IMR-90 (cell line): ENCODE results near the gene NXPH1. TPM values are rescaled to one million over a fixed set of nuclear protein-coding genes. Genes with fewer than 3 reads are reported as not detected.

Source experiments
- ATAC-seq: fragments of 200-7000 bp; cut with Tn5 transposase; 2 replicates; pipeline ENCODE4 v1.9.1; 2020; ENCODE audit warnings: low read depth, mild to moderate bottlenecking, moderate library complexity
- BruUV-seq: library from RNA; stranded (reverse); fragments of 400-500 nt; replicated peaks from 2 replicates; lab custom pipeline; 2021; lab: Mats Ljungman, UMichigan
- CTCF ChIA-PET: fragments of 300-600 bp; formaldehyde crosslinking; extraction: SDS; loops from one replicate; lab custom pipeline; 2021; ENCODE audit warnings: antibody characterized with exemption; lab: Yijun Ruan, JAX
- POLR2A ChIA-PET: fragments of 300-600 bp; sonication (Branson Sonifier 250); formaldehyde crosslinking; loops from one replicate; lab custom pipeline; 2022; ENCODE audit warnings: antibody characterized with exemption; ENCODE audit not compliant: unreplicated experiment; lab: Charles Lee
- DNase-seq: peaks from one replicate; pipeline ENCODE4 v3.0.0; 2013
- H2AFZ ChIP-seq: replicated peaks from 2 replicates; pipeline ENCODE3; 2013; ENCODE audit warnings: low read length, mild to moderate bottlenecking; ENCODE audit not compliant: poor library complexity
- H2AK5ac ChIP-seq: 2 replicates; pipeline ENCODE4 v1.6.1; 2013; ENCODE audit warnings: low read depth, low read length, inconsistent platforms
- H2AK9ac ChIP-seq: replicated peaks from 2 replicates; pipeline ENCODE3; 2013; ENCODE audit warnings: mild to moderate bottlenecking, low read depth, low read length, moderate library complexity; ENCODE audit not compliant: poor library complexity
- H2BK120ac ChIP-seq: 2 replicates; pipeline ENCODE4 v1.6.1; 2013; ENCODE audit warnings: low read depth, low read length, inconsistent platforms
- H2BK15ac ChIP-seq: 3 replicates; pipeline ENCODE4 v1.6.1; 2013; ENCODE audit warnings: low read depth, low read length, inconsistent platforms
- H2BK20ac ChIP-seq: 2 replicates; pipeline ENCODE4 v1.6.1; 2013; ENCODE audit warnings: low read depth, mild to moderate bottlenecking, inconsistent platforms, low read length, moderate library complexity
- H2BK5ac ChIP-seq: 2 replicates; pipeline ENCODE4 v1.6.1; 2013; ENCODE audit warnings: mild to moderate bottlenecking, low read depth, low read length, inconsistent platforms; ENCODE audit not compliant: poor library complexity, severe bottlenecking
- H3K14ac ChIP-seq: replicated peaks from 2 replicates; pipeline ENCODE4 v1.6.1; 2013; ENCODE audit warnings: low read depth, low read length, inconsistent platforms
- H3K18ac ChIP-seq: 2 replicates; pipeline ENCODE4 v1.6.1; 2013; ENCODE audit warnings: low read depth, low read length, control low read depth
- H3K23ac ChIP-seq: 2 replicates; pipeline ENCODE4 v1.6.1; 2013; ENCODE audit warnings: low read depth, low read length, inconsistent platforms
- H3K27ac ChIP-seq: 2 replicates; pipeline ENCODE4 v1.5.1; 2013; ENCODE audit warnings: mild to moderate bottlenecking, control low read depth, low read length; ENCODE audit not compliant: insufficient read depth
- H3K27me3 ChIP-seq: 2 replicates; pipeline ENCODE4 v1.6.1; 2013; ENCODE audit warnings: low read length; ENCODE audit not compliant: control insufficient read depth, insufficient read depth
- H3K36me3 ChIP-seq: 2 replicates; pipeline ENCODE4 v1.6.1; 2013; ENCODE audit warnings: low read length, mixed read lengths; ENCODE audit not compliant: control insufficient read depth, insufficient read depth
- H3K4ac ChIP-seq: 2 replicates; pipeline ENCODE4 v1.6.1; 2013; ENCODE audit warnings: low read depth, low read length, inconsistent platforms
- H3K4me1 ChIP-seq: 2 replicates; pipeline ENCODE4 v1.6.1; 2013; ENCODE audit warnings: low read length, mixed read lengths; ENCODE audit not compliant: control insufficient read depth, insufficient read depth
- H3K4me2 ChIP-seq: 2 replicates; pipeline ENCODE4 v1.6.1; 2013; ENCODE audit warnings: low read depth, mild to moderate bottlenecking, control low read depth, low read length, moderate library complexity
- H3K4me3 ChIP-seq: 2 replicates; pipeline ENCODE4 v1.5.1; 2013; ENCODE audit warnings: low read depth, mild to moderate bottlenecking, control low read depth, low read length, moderate library complexity; ENCODE audit not compliant: insufficient read depth
- H3K56ac ChIP-seq: 2 replicates; pipeline ENCODE4 v1.6.1; 2013; ENCODE audit warnings: low read length, inconsistent platforms; ENCODE audit not compliant: insufficient read depth; ENCODE audit errors: extremely low read depth
- H3K79me1 ChIP-seq, 2 experiments: 2 replicates each; pipeline ENCODE4 v1.6.1; 2013; ENCODE audit warnings: low read length in 2 of 2, inconsistent platforms in 1 of 2, low read depth in 1 of 2
- H3K9ac ChIP-seq: 2 replicates; pipeline ENCODE4 v1.6.1; 2013; ENCODE audit warnings: low read depth, low read length, control low read depth
- H3K9me1 ChIP-seq: 2 replicates; pipeline ENCODE4 v1.6.1; 2013; ENCODE audit warnings: low read length, inconsistent platforms; ENCODE audit not compliant: insufficient read depth
- H3K9me3 ChIP-seq: 2 replicates; pipeline ENCODE4 v1.6.1; 2013; ENCODE audit warnings: low read length; ENCODE audit not compliant: control insufficient read depth, insufficient read depth
- H4K20me1 ChIP-seq: 2 replicates; pipeline ENCODE4 v1.6.1; 2013; ENCODE audit warnings: low read length, inconsistent platforms; ENCODE audit not compliant: insufficient read depth
- H4K5ac ChIP-seq: 2 replicates; pipeline ENCODE4 v1.6.1; 2013; ENCODE audit warnings: mild to moderate bottlenecking, low read depth, low read length, control low read depth
- H4K8ac ChIP-seq, 2 experiments: 2 replicates each; pipeline ENCODE4 v1.6.1; 2013; ENCODE audit warnings: low read depth in 2 of 2, low read length in 2 of 2, control low read depth in 1 of 2, inconsistent platforms in 1 of 2
- H4K91ac ChIP-seq: 2 replicates; pipeline ENCODE4 v1.6.1; 2013; ENCODE audit warnings: low read depth, low read length, inconsistent platforms; ENCODE audit not compliant: insufficient read depth
- BHLHE40 ChIP-seq: fragments of 150-350 bp; IDR thresholded peaks from 2 replicates; pipeline ENCODE4 v1.6.1; 2016; ENCODE audit warnings: mild to moderate bottlenecking, low read depth, low read length
- CEBPB ChIP-seq: IDR thresholded peaks from 2 replicates; pipeline ENCODE4 v1.6.1; 2012; ENCODE audit warnings: low read depth, low read length, improper control_type of control experiment
- CHD1 ChIP-seq: IDR thresholded peaks from 2 replicates; pipeline ENCODE4 v1.6.1; 2012; ENCODE audit warnings: low read depth, low read length, improper control_type of control experiment
- CTCF ChIP-seq: conservative IDR thresholded peaks from 2 replicates; pipeline ENCODE4 v1.5.1; 2012; ENCODE audit warnings: mild to moderate bottlenecking, low read depth, low read length, improper control_type of control experiment
- FOS ChIP-seq: fragments of 150-350 bp; IDR thresholded peaks from 2 replicates; pipeline ENCODE4 v1.6.1; 2016; ENCODE audit warnings: low read depth, low read length
- MAZ ChIP-seq: IDR thresholded peaks from 2 replicates; pipeline ENCODE4 v1.6.1; 2012; ENCODE audit warnings: low read depth, mild to moderate bottlenecking, low read length, improper control_type of control experiment, moderate library complexity, borderline replicate concordance
- MXI1 ChIP-seq: IDR thresholded peaks from 2 replicates; pipeline ENCODE4 v1.6.1; 2012; ENCODE audit warnings: low read depth, mild to moderate bottlenecking, low read length, moderate library complexity, borderline replicate concordance
- NFE2L2 ChIP-seq: fragments of 150-350 bp; IDR thresholded peaks from 2 replicates; pipeline ENCODE4 v1.6.1; 2016; ENCODE audit warnings: low read depth, mild to moderate bottlenecking, low read length
- POLR2A ChIP-seq: IDR thresholded peaks from 2 replicates; pipeline ENCODE4 v1.6.1; 2012; ENCODE audit warnings: mild to moderate bottlenecking, low read depth, low read length
- RAD21 ChIP-seq: IDR thresholded peaks from 2 replicates; pipeline ENCODE4 v1.6.1; 2012; ENCODE audit warnings: low read length, improper control_type of control experiment
- RFX5 ChIP-seq: IDR thresholded peaks from 2 replicates; pipeline ENCODE4 v1.8.0; 2012; ENCODE audit warnings: low read depth, mild to moderate bottlenecking, low read length, moderate library complexity
- SMC3 ChIP-seq: fragments of 150-350 bp; IDR thresholded peaks from 2 replicates; pipeline ENCODE4 v1.6.1; 2016; ENCODE audit warnings: low read depth, mild to moderate bottlenecking, antibody characterized with exemption, low read length, moderate library complexity
- WGBS, 2 experiments: methylation state at CpG; one replicate each; pipeline versions ENCODE4 v1.1.5 to v1.1.7; 2013; ENCODE audit warnings: missing lambda C conversion rate in 2 of 2; ENCODE audit not compliant: insufficient read length in 1 of 2; ENCODE audit errors: extremely low coverage in 2 of 2; 5-methylcytosine and 5-hydroxymethylcytosine counted together
- dilution Hi-C: fragments of 300-500 bp; cut with HindIII; formaldehyde crosslinking; loops from one replicate; pipeline ENCODE4 v1.14.3; 2018; ENCODE audit warnings: low sequenced_read_pairs; ENCODE audit not compliant: unreplicated experiment
- in situ Hi-C: fragments of 300-500 bp; cut with MboI; formaldehyde crosslinking; loops from 3 replicates; pipeline ENCODE4 v1.14.3; 2019; ENCODE audit warnings: low sequenced_read_pairs, inconsistent platforms, mixed read lengths
- intact Hi-C: fragments of 100-400 bp; cut with micrococcal nuclease; formaldehyde crosslinking; loops from 2 replicates; pipeline ENCODE4 v1.10.0; 2022
- polyA plus RNA-seq, 3 experiments: library from polyadenylated mRNA; depleted of rRNA; stranded (reverse); fragments of >200 nt; gene quantifications; 2 replicates each; pipeline ENCODE4 v1.2.3, GENCODE V29; 2012; ENCODE audit warnings: low replicate concordance in 1 of 3
- total RNA-seq: library from RNA; depleted of rRNA; stranded (reverse); fragments of >200 nt; gene quantifications from 2 replicates; pipeline ENCODE4 v1.2.3, GENCODE V29; 2012
- TF ChIP-seq, protein P1 (sequence below): fragments of 150-350 bp; IDR thresholded peaks from 2 replicates; pipeline ENCODE4 v1.6.1; 2016; ENCODE audit warnings: low read depth, mild to moderate bottlenecking, low read length, moderate library complexity, borderline replicate concordance

NXPH1 gene
- total and polyA plus RNA-seq, 2 of the 4 experiments (the other 2 are of a cell fraction) = not detected

- H3K4me1 ChIP-seq = no peaks in the 10 kb centered on the region
- no peak overlapping the region for H3K4ac ChIP-seq
- no peak overlapping the region for H3K14ac ChIP-seq
- no peak overlapping the region for H3K56ac ChIP-seq
- ATAC-seq (no peak), DNase-seq (no peak)
- no peak overlapping the region for H4K91ac ChIP-seq
- no peaks in the 10 kb centered on the region for H4K20me1 ChIP-seq
- no peaks in the 10 kb centered on the region for H3K79me1 ChIP-seq
- 20% methylated on average over 1 of the region's 5 CpGs; no CpG with 5 or more reads in 1 of the 2 experiments for WGBS, 2 experiments
- no peak overlapping the region for H2BK20ac ChIP-seq
- no peak overlapping the region for H3K9ac ChIP-seq
- H4K8ac ChIP-seq = no peak overlapping the region
- H3K27me3 ChIP-seq = no peaks in the 10 kb centered on the region
- CTCF ChIA-PET = no interaction called here
- intact Hi-C loops = no loop called here
- BruUV-seq = no TSS peak
- H3K27ac ChIP-seq = no peak overlapping the region
- POLR2A ChIA-PET = no interaction called here
- TF ChIP-seq SMC3 (no peak), FOS (no peak), NFE2L2 (no peak), RAD21 (no peak), CTCF (no peak), RFX5 (no peak), CEBPB (no peak), MXI1 (no peak), MAZ (no peak), CHD1 (no peak), POLR2A (no peak), BHLHE40 (no peak)
- TF ChIP-seq, protein P1, sequence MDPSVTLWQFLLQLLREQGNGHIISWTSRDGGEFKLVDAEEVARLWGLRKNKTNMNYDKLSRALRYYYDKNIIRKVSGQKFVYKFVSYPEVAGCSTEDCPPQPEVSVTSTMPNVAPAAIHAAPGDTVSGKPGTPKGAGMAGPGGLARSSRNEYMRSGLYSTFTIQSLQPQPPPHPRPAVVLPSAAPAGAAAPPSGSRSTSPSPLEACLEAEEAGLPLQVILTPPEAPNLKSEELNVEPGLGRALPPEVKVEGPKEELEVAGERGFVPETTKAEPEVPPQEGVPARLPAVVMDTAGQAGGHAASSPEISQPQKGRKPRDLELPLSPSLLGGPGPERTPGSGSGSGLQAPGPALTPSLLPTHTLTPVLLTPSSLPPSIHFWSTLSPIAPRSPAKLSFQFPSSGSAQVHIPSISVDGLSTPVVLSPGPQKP = no peak
- dilution Hi-C loops = no loop called here
- H3K36me3 ChIP-seq = no peaks in the 10 kb centered on the region
- no peak overlapping the region for H3K18ac ChIP-seq
- in situ Hi-C loops = no loop called here
- H3K9me3 ChIP-seq = peaks cover 10% of the 10 kb centered on the region
- H2BK5ac ChIP-seq = no peak overlapping the region
- H2AK5ac ChIP-seq = no peak overlapping the region
- no peak overlapping the region for H2BK15ac ChIP-seq
- H3K4me2 ChIP-seq = no peak overlapping the region
- no peak overlapping the region for H3K23ac ChIP-seq
- no peak overlapping the region for H4K5ac ChIP-seq
- no peak overlapping the region for H2BK120ac ChIP-seq
- H3K4me3 ChIP-seq = no peak overlapping the region
- H2AK9ac ChIP-seq = no peak overlapping the region
- no peaks in the 10 kb centered on the region for H3K9me1 ChIP-seq
- no peak overlapping the region for H2AFZ ChIP-seq
These were observed 46.4 kb upstream of the NXPH1 start for GRCh38 chr7:8386926-8387550.
